GM21515 (cell line): Measurements from ENCODE around the gene SLC5A6.
"Not testable (repeated sequence)": the region's sequence is repeated elsewhere in the genome, so short reads cannot be mapped to it uniquely, and the experiment has no call there.

Experiments
- ATAC-seq: cut with Tn5 transposase; IDR thresholded peaks from one replicate; pipeline ENCODE4 v1.9.1; 2021; ENCODE audit not compliant: unreplicated experiment

The SLC5A6 gene

DNA sequence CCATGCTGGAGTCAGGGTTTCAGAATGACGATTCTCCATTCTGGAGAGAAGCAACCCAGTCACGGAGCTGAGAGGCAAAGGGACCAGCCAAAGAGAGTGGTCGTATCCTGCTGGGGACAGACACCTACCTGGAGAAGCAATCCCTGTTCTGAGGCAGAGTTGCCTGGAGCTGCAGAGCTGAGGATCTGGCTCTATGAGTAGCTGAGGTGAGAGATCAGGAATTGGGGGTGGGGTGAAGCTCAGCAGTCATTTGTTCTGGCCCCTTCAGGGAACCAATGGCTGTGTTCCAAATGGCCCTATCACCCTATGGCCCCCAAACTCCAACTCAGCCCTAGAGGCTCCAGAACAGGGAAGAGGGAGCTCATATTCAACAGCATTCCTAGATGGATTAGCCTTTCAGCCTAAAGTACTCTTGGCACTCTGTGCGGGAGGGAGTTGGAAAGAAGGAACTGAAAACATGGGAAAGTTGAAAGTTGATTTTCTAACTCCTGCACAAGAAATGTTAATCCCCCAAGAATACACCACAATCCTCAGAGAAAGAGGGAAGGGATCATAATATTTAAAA lies 3.5 kb downstream of the SLC5A6 start:
- ATAC-seq = no peak

DNA sequence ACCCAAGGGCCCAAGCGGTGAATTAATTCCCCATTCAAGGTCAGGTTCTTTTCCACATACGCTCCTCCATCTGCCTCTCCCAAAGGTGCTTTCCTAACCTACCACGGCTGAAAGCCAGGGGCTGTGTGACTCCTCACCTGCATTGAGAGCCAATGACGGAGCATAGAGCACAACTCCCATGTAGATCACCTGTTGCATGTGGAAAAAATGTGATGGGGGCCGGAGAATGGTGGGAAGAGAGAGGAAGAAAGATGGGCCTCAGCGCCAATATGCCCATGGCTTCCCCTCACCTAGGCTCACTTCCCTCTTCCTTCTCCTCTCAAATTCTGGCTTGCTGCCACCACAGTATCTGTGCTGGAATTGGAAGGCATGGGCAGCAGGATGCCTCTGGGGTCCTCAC lies 5.7 kb downstream of the SLC5A6 start:
- no peak for ATAC-seq

- ATAC-seq = no peak
Observed at GRCh38 chr2:27205206-27205605, 6.9 kb downstream of the SLC5A6 start.

- no peak for ATAC-seq
Observed at GRCh38 chr2:27204566-27204965, 7.5 kb downstream of the SLC5A6 start.

DNA sequence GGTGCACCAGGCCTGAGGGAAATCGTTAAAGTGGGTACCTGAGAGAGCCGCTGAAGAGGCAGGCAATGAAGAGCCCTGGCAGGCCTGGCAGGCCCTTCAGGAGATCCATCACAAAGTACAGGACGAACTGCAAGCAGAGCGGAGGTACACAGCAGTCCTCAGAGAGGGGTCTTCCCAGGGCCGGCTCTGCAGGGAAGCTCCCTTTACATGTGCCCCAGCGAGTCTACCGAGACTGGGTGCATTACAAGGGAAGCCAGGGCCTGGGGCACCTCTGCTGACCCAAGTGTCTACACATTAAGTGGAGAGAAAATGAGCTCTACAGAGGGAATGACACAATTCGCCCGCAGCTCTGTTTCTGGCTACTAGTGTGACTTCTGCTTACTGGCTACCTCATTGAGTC lies 8.3 kb downstream of the SLC5A6 start:
- ATAC-seq = no peak

- no peak for ATAC-seq
Observed at GRCh38 chr2:27202854-27203253, 9.2 kb downstream of the SLC5A6 start.

DNA sequence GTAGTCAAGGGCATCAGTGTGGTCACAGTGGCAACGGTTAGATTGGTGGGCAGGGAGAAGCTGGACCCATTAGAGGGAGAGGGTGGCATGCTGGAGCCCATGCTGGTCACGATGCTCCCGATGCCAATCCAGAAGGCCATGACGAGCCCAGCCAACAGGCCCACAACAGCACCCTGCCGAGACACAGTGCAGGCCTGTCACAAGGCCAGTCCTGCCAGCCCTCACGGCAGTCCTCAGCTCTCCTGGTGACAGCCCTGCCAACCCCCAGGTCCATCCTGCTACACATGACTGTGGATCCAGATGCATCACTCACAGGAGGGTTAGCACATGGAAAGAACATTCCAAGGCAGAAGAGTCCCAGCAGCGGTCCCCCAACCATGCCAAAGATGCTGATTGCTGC lies 10.4 kb downstream of the SLC5A6 start:
- no peak for ATAC-seq

DNA sequence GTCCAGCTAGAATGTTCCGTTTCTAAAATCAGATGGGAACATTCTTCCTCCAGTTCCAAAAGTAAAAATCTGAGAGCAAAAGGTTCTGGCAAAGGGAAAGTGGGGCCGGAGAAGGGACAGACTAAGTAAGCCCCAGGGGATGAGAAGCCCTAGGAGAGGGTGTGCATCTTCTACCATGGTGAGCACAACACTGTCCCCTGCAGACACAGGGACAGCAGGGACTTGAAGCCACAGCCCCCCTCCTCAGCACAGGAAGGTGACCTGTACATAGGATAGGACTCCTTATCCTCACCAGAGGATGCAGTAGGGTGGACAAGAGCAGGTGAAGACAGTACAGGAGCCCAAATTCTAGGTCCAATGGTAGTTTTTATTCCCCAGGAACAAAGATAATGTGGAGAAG lies 12.8 kb downstream of the SLC5A6 start:
- ATAC-seq = no peak

GRCh38 chr2:27198627-27199026 lies 13.4 kb downstream of the SLC5A6 start:
- no peak for ATAC-seq

DNA sequence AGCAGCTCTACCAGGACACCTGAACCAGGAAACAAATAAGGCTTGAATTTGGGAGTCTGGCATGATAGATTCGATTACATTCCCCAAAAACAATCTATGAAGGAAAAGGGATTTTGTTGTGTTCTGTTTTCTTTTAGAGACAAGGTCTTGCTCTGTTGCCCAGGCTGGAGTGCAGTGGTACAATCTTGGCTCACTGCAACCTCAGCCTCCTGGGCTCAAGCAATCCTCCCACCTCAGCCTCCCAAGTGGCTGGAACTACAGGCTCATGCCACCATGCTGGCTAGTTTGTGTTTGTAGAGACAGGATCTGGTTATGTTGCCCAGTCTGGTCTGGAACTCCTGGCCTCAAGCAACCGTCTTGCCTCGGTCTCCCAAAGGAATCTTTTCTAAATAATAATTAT lies 14.0 kb downstream of the SLC5A6 start:
- not testable (repeated sequence) for ATAC-seq

DNA sequence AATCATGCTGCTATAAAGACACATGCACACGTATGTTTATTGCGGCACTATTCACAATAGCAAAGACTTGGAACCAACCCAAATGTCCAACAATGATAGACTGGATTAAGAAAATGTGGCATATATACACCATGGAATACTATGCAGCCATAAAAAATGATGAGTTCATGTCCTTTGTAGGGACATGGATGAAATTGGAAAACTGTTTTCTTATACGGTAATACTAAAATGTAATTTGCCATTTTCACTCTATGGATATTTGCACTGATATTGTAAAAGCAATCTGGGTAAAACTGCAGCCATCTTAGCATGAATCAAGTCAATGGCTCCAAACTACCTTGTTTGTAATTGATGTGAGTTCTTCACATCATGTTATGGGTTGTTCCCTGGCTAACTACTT lies 16.3 kb downstream of the SLC5A6 start:
- not testable (repeated sequence) for ATAC-seq

DNA sequence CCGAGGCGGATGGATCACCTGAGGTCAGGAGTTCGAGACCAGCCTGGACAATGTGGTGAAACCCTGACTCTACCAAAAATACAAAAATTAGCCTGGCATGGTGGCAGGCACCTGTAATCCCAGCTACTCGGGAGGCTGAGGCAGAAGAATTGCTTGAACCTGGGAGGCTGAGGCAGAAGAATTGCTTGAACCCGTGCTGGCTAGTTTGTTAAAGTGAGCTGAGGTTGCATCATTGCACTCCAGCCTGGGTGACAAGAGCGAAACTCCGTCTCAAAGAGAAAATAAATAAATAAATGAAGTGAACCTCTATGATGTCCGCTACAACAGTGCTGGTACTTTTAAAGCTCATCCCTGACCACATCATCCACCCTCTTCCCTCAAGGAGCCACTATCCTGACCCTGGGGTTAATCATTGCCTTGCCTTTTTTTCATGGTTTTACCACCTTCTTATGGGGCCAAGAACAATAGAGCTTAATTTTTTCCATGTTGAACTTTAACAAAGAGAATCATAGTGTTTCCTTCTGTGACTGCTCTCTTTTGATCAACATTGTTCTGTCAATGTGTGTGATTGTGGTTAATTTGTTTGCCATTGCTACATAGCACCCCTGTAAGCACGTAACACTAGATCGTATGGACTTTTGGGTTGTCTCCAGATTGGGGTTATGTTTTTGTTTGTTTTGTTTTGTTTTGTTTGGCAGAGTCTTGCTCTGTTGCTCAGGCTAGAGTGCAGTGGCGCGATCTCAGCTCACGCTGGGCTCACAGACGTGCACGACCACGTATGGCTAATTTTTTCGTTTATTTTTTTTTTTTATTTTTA lies 17.3 kb downstream of the SLC5A6 start:
- ATAC-seq = no peak

- no peak for ATAC-seq
Observed at GRCh38 chr2:27191070-27191829, 20.8 kb downstream of the SLC5A6 start.

GRCh38 chr2:27189989-27190388 lies 22.1 kb downstream of the SLC5A6 start:
- no peak for ATAC-seq

GRCh38 chr2:27186613-27187345 lies 25.3 kb downstream of the SLC5A6 start:
- no peak for ATAC-seq

- no peak for ATAC-seq
Observed at GRCh38 chr2:27185331-27186026, 26.6 kb downstream of the SLC5A6 start.

DNA sequence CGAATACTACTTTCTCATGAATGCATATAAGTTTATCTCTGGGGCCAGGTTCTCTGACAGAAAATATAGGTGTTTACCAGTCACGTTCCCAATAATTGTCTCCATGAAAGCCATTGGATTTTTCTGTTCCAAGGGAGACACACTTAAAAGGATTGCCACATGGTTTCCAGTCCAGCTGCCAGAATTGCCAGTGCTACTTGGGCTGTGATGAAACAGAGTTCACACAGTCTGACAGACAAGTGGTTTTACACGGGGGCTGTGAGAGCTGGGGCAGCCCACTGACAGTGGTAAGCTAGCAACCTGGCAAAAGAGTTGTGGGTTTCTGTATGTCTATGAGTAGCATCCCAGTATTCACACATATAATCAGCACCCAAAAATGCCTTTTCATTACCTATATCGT lies 28.0 kb downstream of the SLC5A6 start:
- no peak for ATAC-seq

- no peak for ATAC-seq
Observed at GRCh38 chr2:27182346-27182745, 29.7 kb downstream of the SLC5A6 start.

- no peak for ATAC-seq
Observed at GRCh38 chr2:27179344-27180000, 32.6 kb downstream of the SLC5A6 start.

DNA sequence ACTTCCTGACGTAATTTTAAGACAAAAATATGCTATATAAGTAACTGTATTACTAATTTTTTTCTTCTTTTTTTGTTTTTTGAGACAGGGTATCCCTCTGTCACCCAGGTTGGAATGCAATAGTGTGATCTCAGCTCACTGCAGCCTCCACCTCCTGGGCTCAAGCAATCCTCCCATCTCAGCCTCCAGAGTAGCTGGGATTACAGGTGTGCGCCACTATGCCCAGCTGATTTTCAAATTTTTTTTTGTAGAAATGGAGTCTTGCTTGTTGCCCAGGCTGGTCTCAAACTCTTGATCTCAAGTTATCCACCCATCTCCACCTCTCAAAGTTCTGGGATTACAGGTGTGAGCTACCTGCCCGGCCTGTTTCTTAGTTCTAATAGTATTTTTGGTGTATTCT lies 33.6 kb downstream of the SLC5A6 start:
- no peak for ATAC-seq
